ENCODE data around the gene RELN. TPM values are rescaled to one million over a fixed set of nuclear protein-coding genes. Genes with fewer than 3 reads are reported as not detected.

RELN gene
- total and polyA plus RNA-seq, 9 of the 15 experiments (the other 6 are each of a cell fraction or from before 2014, with no cell fraction given): 12.9 to 43.2 (median 18.1) TPM

DNA sequence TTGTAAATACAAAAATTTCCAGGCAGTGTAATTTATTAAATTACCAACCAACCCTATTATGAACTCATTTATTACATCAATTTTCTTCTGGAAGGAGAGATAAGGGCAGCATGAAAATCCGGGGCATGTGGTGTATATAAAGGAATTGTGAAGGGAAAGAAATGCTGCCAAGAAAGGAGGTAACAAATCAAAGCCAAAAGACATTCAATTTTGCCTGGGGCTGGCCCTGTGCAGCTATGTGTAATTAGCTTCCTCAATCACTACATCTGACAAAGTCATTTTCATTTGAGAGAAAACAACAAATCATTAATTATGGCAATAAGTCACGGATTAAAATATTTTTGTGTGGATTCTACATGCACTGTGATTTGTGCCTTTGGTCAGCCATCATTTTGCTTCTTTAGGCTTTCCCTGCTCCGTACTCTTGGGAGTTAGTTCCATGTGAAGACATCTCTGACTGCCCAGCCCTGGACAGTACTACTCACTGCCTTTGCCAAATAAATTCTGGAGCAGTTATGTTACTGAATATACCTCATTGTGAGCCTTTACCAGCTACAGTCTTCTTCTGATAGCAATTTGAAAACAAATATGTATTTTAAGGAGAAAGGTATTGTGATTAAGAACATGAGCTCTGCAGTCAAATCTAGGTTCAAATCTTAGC is 191.7 kb downstream of the RELN start:
- CTCF ChIA-PET (ENCODE audit: low intra/inter-chr PET ratio): no interaction called here
- no peak overlapping the region for H3K27ac ChIP-seq (ENCODE audit: extremely low read depth, low read depth, low read length)
- no peaks in the 10 kb centered on the region for H3K79me2 ChIP-seq (ENCODE audit: control insufficient read depth, insufficient read depth, low read length)
- in situ Hi-C loops (cut with MboI) (no loop called here), intact Hi-C loops (cut with micrococcal nuclease) (no loop called here)
- DNase-seq (ENCODE audit: extremely low read depth in 1 of 4, low spot score in 3 of 4) (no peak), FAIRE-seq (no peak), ATAC-seq (no peak)
- no peaks in the 10 kb centered on the region for H4K20me1 ChIP-seq (replicated peaks; ENCODE audit: control insufficient read depth, insufficient read depth, low read length)
- no TSS peak for BruUV-seq (replicated peaks)
- no peak overlapping the region for H3K9ac ChIP-seq (ENCODE audit: insufficient read depth in 1 of 2, low read depth in 2 of 2, low read length in 2 of 2)
- no peak overlapping the region for H2AFZ ChIP-seq (ENCODE audit: low read depth, low read length)
- TF ChIP-seq, protein P1, sequence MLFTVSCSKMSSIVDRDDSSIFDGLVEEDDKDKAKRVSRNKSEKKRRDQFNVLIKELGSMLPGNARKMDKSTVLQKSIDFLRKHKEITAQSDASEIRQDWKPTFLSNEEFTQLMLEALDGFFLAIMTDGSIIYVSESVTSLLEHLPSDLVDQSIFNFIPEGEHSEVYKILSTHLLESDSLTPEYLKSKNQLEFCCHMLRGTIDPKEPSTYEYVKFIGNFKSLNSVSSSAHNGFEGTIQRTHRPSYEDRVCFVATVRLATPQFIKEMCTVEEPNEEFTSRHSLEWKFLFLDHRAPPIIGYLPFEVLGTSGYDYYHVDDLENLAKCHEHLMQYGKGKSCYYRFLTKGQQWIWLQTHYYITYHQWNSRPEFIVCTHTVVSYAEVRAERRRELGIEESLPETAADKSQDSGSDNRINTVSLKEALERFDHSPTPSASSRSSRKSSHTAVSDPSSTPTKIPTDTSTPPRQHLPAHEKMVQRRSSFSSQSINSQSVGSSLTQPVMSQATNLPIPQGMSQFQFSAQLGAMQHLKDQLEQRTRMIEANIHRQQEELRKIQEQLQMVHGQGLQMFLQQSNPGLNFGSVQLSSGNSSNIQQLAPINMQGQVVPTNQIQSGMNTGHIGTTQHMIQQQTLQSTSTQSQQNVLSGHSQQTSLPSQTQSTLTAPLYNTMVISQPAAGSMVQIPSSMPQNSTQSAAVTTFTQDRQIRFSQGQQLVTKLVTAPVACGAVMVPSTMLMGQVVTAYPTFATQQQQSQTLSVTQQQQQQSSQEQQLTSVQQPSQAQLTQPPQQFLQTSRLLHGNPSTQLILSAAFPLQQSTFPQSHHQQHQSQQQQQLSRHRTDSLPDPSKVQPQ (CRISPR knock-in tag; IDR thresholded peaks at IDR 0.05; ENCODE audit: borderline replicate concordance): no peak
- TF ChIP-seq ZBTB12 (CRISPR knock-in tag; IDR thresholded peaks at IDR 0.05): no peak
- TF ChIP-seq, protein P2, sequence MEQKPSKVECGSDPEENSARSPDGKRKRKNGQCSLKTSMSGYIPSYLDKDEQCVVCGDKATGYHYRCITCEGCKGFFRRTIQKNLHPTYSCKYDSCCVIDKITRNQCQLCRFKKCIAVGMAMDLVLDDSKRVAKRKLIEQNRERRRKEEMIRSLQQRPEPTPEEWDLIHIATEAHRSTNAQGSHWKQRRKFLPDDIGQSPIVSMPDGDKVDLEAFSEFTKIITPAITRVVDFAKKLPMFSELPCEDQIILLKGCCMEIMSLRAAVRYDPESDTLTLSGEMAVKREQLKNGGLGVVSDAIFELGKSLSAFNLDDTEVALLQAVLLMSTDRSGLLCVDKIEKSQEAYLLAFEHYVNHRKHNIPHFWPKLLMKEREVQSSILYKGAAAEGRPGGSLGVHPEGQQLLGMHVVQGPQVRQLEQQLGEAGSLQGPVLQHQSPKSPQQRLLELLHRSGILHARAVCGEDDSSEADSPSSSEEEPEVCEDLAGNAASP (IDR thresholded peaks at IDR 0.05): no peak
- TF ChIP-seq MECOM (CRISPR knock-in tag; IDR thresholded peaks at IDR 0.05): no peak
- no peak for TF ChIP-seq SUPT5H (IDR thresholded peaks at IDR 0.05)
- TF ChIP-seq, protein P3, sequence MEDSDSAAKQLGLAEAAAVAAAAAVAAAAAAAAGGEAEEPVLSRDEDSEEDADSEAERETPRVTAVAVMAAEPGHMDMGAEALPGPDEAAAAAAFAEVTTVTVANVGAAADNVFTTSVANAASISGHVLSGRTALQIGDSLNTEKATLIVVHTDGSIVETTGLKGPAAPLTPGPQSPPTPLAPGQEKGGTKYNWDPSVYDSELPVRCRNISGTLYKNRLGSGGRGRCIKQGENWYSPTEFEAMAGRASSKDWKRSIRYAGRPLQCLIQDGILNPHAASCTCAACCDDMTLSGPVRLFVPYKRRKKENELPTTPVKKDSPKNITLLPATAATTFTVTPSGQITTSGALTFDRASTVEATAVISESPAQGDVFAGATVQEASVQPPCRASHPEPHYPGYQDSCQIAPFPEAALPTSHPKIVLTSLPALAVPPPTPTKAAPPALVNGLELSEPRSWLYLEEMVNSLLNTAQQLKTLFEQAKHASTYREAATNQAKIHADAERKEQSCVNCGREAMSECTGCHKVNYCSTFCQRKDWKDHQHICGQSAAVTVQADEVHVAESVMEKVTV (CRISPR knock-in tag; IDR thresholded peaks at IDR 0.05): no peak
- TF ChIP-seq ZNF436 (CRISPR knock-in tag; IDR thresholded peaks at IDR 0.05): no peak
- no peak for TF ChIP-seq JUN (IDR thresholded peaks at IDR 0.05; ENCODE audit: borderline replicate concordance, low read depth, low read length)
- TF ChIP-seq JUN (CRISPR knock-in tag; IDR thresholded peaks at IDR 0.05; ENCODE audit: borderline replicate concordance): no peak
- no peak for TF ChIP-seq CXXC5 (CRISPR knock-in tag; IDR thresholded peaks at IDR 0.05)
- no peak for TF ChIP-seq STAG1 (CRISPR knock-in tag; IDR thresholded peaks at IDR 0.05; ENCODE audit: borderline replicate concordance)
- no peak for TF ChIP-seq ZNF212 (CRISPR knock-in tag; IDR thresholded peaks at IDR 0.05)
- TF ChIP-seq RBM34 (IDR thresholded peaks at IDR 0.05; ENCODE audit: borderline replicate concordance, insufficient read depth, low read length): no peak
- no peak for TF ChIP-seq ZNF324 (CRISPR knock-in tag; IDR thresholded peaks at IDR 0.05)
- TF ChIP-seq ZNF717 (CRISPR knock-in tag; IDR thresholded peaks at IDR 0.05): no peak
- no peak for TF ChIP-seq MAZ (CRISPR knock-in tag; conservative IDR thresholded peaks at IDR 0.05 in 1 of 2, IDR thresholded peaks at IDR 0.05 in 1 of 2)
- no peaks in the 10 kb centered on the region for H3K9me3 ChIP-seq (replicated peaks; ENCODE audit: control insufficient read depth, insufficient read depth, low read depth, low read length)
- no peaks in the 10 kb centered on the region for H3K9me1 ChIP-seq (ENCODE audit: control insufficient read depth, insufficient read depth, low read length)
- WGBS (ENCODE audit: insufficient coverage, low coverage, missing lambda C conversion rate): 42% methylated on average over 3 of the region's 3 CpGs
- POLR2A ChIA-PET: interaction anchor here (1.0 kb wide), 1 partner anchor 27 kb away, joined by 3 read pairs; no protein-coding TSS in a partner anchor
- H3K4me3 ChIP-seq: no peak overlapping the region
- no peak overlapping the region for H3K4me2 ChIP-seq (ENCODE audit: insufficient read depth, low read length)
- H3K4me1 ChIP-seq (replicated peaks in 1 of 2; ENCODE audit: control insufficient read depth in 2 of 2, insufficient read depth in 2 of 2, low read length in 2 of 2): peaks cover 0 to 5% of the 10 kb centered on the region in 2 experiments; a peak in 2 of 5 replicates
- no peaks in the 10 kb centered on the region; a peak in 1 of 5 replicates for H3K27me3 ChIP-seq (ENCODE audit: control insufficient read depth in 2 of 2, insufficient read depth in 2 of 2, low read length in 2 of 2)
- no peaks in the 10 kb centered on the region for H3K36me3 ChIP-seq (ENCODE audit: control insufficient read depth, insufficient read depth, low read length)
